ENCODE results near the gene AKR1C1. TPM values are rescaled to one million over a fixed set of nuclear protein-coding genes. Genes with fewer than 3 reads are reported as not detected.
"Not testable (repeated sequence)": the region's sequence is repeated elsewhere in the genome, so short reads cannot be mapped to it uniquely, and the experiment has no call there.

The AKR1C1 gene
- total RNA-seq, 1 donor from 2014 or later = 54.5 TPM

GRCh38 chr10:4947039-4947634 is 16.1 kb upstream of the AKR1C1 start:
- intact Hi-C loops (cut with DNase I) = no loop called here
- H3K4me1 ChIP-seq = peaks cover 38% of the 10 kb centered on the region
- peak; percentile 18 to 67 for ATAC-seq
- no peaks in the 10 kb centered on the region for H3K9me3 ChIP-seq
- TF ChIP-seq CTCF (IDR thresholded peaks at IDR 0.05) = no peak
- H3K36me3 ChIP-seq = no peaks in the 10 kb centered on the region
- H3K4me3 ChIP-seq = no peak overlapping the region
- no peaks in the 10 kb centered on the region for H3K27me3 ChIP-seq (ENCODE audit: low read depth)
- peak overlapping the region; percentile 38 for H3K27ac ChIP-seq
- DNase-seq = no peak

- peaks cover 30% of the 10 kb centered on the region for H3K4me1 ChIP-seq
- peak overlapping the region; percentile 38 for H3K27ac ChIP-seq
- no peaks in the 10 kb centered on the region for H3K27me3 ChIP-seq (ENCODE audit: low read depth)
- ATAC-seq (peak; percentile 85 to 88), DNase-seq (no peak)
- H3K4me3 ChIP-seq = no peak overlapping the region
- H3K36me3 ChIP-seq = no peaks in the 10 kb centered on the region
- intact Hi-C loops (cut with DNase I) = no loop called here
- no peak for TF ChIP-seq CTCF (IDR thresholded peaks at IDR 0.05)
- H3K9me3 ChIP-seq = no peaks in the 10 kb centered on the region
Measured at GRCh38 chr10:4947635-4948596, 15.3 kb upstream of the AKR1C1 start.

GRCh38 chr10:4951512-4952162 is 11.6 kb upstream of the AKR1C1 start:
- H3K4me3 ChIP-seq; H3K27ac ChIP-seq; H3K36me3 ChIP-seq; intact Hi-C loops (cut with DNase I); DNase-seq; ATAC-seq; H3K27me3 ChIP-seq (ENCODE audit: low read depth); H3K9me3 ChIP-seq: not testable (repeated sequence)
- peaks cover 26% of the 10 kb centered on the region for H3K4me1 ChIP-seq

DNA sequence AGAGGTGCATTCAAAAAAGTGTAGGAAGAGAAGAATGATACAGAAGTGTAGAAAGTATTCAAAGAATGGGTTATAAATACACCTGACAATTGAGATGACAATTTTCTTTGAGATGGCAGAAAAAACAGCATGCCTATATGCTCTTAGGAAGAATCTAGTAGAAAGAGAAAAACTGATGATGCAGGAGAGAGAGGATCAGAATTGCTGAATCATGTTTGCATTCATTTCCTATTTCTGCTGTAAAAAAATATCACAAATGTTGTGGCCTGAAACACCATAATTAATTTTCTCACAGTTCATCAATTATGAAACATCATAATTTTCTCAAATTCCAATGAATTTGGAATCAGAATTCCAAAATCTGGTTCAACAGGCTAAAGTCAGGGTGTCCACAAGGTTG is 9.8 kb upstream of the AKR1C1 start:
- H3K27me3 ChIP-seq (ENCODE audit: low read depth) = no peaks in the 10 kb centered on the region
- no peak for TF ChIP-seq CTCF (IDR thresholded peaks at IDR 0.05)
- DNase-seq = no peak
- H3K36me3 ChIP-seq = no peaks in the 10 kb centered on the region
- H3K9me3 ChIP-seq = no peaks in the 10 kb centered on the region
- no peak overlapping the region for H3K27ac ChIP-seq
- ATAC-seq = no peak
- peaks cover 12% of the 10 kb centered on the region for H3K4me1 ChIP-seq
- intact Hi-C loops (cut with DNase I) = no loop called here
- no peak overlapping the region for H3K4me3 ChIP-seq

DNA sequence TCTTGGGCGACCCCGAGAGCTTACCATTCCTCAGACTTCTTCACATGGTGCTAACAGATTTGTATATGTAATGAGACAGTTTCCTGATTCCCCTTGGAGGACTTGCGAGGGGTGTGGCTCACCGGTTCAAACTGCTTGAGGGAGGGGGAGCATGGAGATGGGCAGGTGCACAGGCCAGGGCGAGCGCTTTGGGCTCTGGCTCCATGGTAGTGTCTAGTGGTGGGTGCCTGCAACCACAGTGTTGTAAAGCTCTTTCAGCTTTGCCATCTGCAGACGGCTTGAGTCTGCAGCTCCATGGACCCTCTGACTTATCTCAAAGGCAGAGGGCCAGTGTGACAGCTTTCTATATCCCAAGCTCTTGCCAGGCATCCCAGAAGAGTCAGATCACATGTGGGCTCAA is 7.1 kb upstream of the AKR1C1 start:
- intact Hi-C loops (cut with DNase I); DNase-seq; H3K9me3 ChIP-seq; H3K27ac ChIP-seq; H3K27me3 ChIP-seq (ENCODE audit: low read depth); H3K4me3 ChIP-seq; ATAC-seq; H3K4me1 ChIP-seq; H3K36me3 ChIP-seq: not testable (repeated sequence)

DNA sequence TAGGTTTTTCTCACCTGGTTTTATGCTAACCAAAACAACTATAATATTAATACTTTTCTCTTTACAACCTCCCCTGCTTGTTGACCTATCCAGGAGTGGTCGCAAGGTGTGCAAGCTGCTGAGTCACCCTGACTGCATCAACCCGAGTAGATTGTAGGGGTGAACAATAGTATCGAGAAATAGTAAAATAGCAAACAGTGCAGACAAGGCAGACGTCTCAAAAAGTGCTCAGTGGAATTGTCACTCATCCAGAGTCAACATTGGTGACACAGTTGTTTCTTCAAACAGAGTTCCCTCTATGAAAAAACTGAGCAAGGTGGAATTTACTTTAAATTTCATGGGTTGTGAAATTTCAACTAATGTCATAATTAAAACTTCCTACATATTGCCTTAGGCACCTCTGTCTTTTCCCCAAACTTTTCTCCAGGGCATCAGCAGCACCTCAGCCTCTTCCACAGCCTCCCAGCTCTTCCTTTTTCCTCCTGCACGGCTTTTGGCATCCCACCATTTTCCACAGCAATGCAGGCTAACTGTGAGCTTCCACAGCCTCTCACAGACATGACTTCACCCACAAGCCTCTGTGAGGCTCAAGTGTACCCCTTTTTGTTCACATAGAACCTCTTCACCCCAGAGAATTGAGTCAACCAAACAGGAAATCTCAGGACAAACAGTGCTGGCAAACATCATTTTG is 6.1 kb upstream of the AKR1C1 start:
- intact Hi-C loops (cut with DNase I); H3K4me3 ChIP-seq; H3K36me3 ChIP-seq; H3K9me3 ChIP-seq; DNase-seq; H3K4me1 ChIP-seq; H3K27ac ChIP-seq; H3K27me3 ChIP-seq (ENCODE audit: low read depth): not testable (repeated sequence)
- peak in 1 of 2 donors; percentile 42 for ATAC-seq

DNA sequence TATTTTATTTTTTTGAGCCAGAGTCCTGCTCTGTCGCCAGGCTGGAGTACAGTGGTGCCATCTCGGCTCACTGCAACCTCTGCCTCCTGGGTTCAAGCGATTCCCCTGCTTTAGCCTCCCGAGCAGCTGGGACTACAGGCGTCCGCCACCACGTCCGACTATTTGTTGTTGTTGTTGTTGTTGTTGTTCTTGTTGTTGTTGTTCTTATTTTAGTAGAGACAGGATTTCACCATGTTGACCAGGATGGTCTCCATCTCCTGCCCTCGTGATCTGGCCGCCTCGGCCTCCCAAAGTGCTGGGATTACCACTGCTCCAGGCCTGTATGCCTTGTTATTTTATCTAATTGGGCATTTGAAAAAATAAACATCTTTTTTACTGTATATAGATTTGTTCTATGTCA is 1.7 kb upstream of the AKR1C1 start:
- H3K27me3 ChIP-seq (ENCODE audit: low read depth); H3K9me3 ChIP-seq; H3K4me3 ChIP-seq; H3K27ac ChIP-seq; ATAC-seq; intact Hi-C loops (cut with DNase I); H3K4me1 ChIP-seq; DNase-seq; H3K36me3 ChIP-seq: not testable (repeated sequence)

DNA sequence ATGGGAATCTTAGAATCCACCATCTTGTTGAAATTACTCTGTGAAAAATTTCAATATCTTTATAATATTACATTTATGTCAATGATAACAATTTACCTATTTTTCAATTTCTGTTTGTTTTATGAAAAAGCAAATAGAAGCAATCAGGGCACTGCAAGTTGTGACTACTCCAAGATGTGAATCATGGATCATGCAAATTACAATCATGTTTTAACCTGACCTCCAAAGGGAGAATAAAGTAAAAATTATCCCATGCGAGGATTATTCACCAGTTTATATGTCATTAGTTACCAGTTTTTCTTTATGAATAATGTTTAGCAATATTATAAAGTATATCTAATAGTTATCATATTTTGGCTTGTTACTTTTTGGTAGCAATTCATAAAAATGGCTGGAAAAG is 907 bp upstream of the AKR1C1 start:
- H3K9me3 ChIP-seq; H3K4me1 ChIP-seq; intact Hi-C loops (cut with DNase I); H3K4me3 ChIP-seq; DNase-seq; H3K27me3 ChIP-seq (ENCODE audit: low read depth); ATAC-seq; H3K27ac ChIP-seq; H3K36me3 ChIP-seq: not testable (repeated sequence)

GRCh38 chr10:4963815-4964154 is 570 bp downstream of the AKR1C1 start:
- H3K27ac ChIP-seq; H3K9me3 ChIP-seq; H3K4me1 ChIP-seq; DNase-seq; H3K27me3 ChIP-seq (ENCODE audit: low read depth); intact Hi-C loops (cut with DNase I); H3K36me3 ChIP-seq: not testable (repeated sequence)
- peak; percentile 62 to 68 for ATAC-seq
- H3K4me3 ChIP-seq = peak overlapping the region; percentile 35

GRCh38 chr10:4965763-4966162 is 2.5 kb downstream of the AKR1C1 start:
- H3K4me3 ChIP-seq = peak overlapping the region; percentile 35
- H3K27me3 ChIP-seq (ENCODE audit: low read depth); H3K4me1 ChIP-seq; intact Hi-C loops (cut with DNase I); DNase-seq; H3K27ac ChIP-seq; ATAC-seq; H3K9me3 ChIP-seq: not testable (repeated sequence)
- peaks cover 17% of the 10 kb centered on the region for H3K36me3 ChIP-seq

Data from lower lobe of right lung (tissue), 2 donors.